Astrocyte (in vitro differentiated cells and primary cell): ENCODE data around the gene ITPKB. TPM values are rescaled to one million over a fixed set of nuclear protein-coding genes. Genes with fewer than 3 reads are reported as not detected.
A peak's percentile ranks its signal among the peaks of the same experiment; 100 is the strongest.

ENCODE experiments used
- DNase-seq: peaks from one replicate; pipeline ENCODE4 v3.0.0-alpha.2; 2010; ENCODE audit warnings: low read depth
- FAIRE-seq: peaks from 2 replicates; lab custom pipeline; 2011; peaks lifted over from hg19 to GRCh38; lab: Jason Lieb, UNC
- H2AFZ ChIP-seq: 2 replicates; pipeline ENCODE4 v1.6.0; 2012; ENCODE audit warnings: low read depth, low read length, inconsistent platforms
- H3K27ac ChIP-seq: 2 replicates; pipeline ENCODE4 v1.5.1; 2011; ENCODE audit warnings: low read depth, low read length, inconsistent platforms
- H3K27me3 ChIP-seq: 2 replicates; pipeline ENCODE4 v1.6.0; 2011; ENCODE audit warnings: low read length, inconsistent platforms; ENCODE audit not compliant: insufficient read depth
- H3K36me3 ChIP-seq: 2 replicates; pipeline ENCODE4 v1.5.1; 2011; ENCODE audit warnings: low read length, inconsistent platforms; ENCODE audit not compliant: insufficient read depth
- H3K4me1 ChIP-seq: 2 replicates; pipeline ENCODE4 v1.5.1; 2011; ENCODE audit warnings: low read length, inconsistent platforms; ENCODE audit not compliant: insufficient read depth
- H3K4me2 ChIP-seq: 2 replicates; pipeline ENCODE4 v1.6.0; 2012; ENCODE audit warnings: low read length, inconsistent platforms
- H3K4me3 ChIP-seq: 2 replicates; pipeline ENCODE4 v1.5.1; 2011; ENCODE audit warnings: low read depth, mild to moderate bottlenecking, low read length, inconsistent platforms; ENCODE audit not compliant: insufficient read depth
- H3K79me2 ChIP-seq: 2 replicates; pipeline ENCODE4 v1.6.0; 2012; ENCODE audit warnings: mild to moderate bottlenecking, low read length, inconsistent platforms; ENCODE audit not compliant: insufficient read depth
- H3K9ac ChIP-seq: 2 replicates; pipeline ENCODE4 v1.6.0; 2012; ENCODE audit warnings: mild to moderate bottlenecking, low read length, inconsistent platforms
- H3K9me3 ChIP-seq: 2 replicates; pipeline ENCODE4 v1.5.1; 2012; ENCODE audit warnings: low read depth, mild to moderate bottlenecking, low read length, inconsistent platforms; ENCODE audit not compliant: insufficient read depth
- H4K20me1 ChIP-seq: 2 replicates; pipeline ENCODE4 v1.6.0; 2012; ENCODE audit warnings: low read length, inconsistent platforms; ENCODE audit not compliant: insufficient read depth
- H3K27ac Mint-ChIP-seq: one replicate; pipeline ENCODE4 v1.8.0; 2021; ENCODE audit warnings: mild to moderate bottlenecking, mixed read lengths; ENCODE audit not compliant: unreplicated experiment
- H3K27me3 Mint-ChIP-seq: one replicate; pipeline ENCODE4 v1.8.0; 2021; ENCODE audit warnings: low read depth, mixed read lengths; ENCODE audit not compliant: unreplicated experiment
- H3K36me3 Mint-ChIP-seq: one replicate; pipeline ENCODE4 v1.8.0; 2021; ENCODE audit warnings: low read depth, mixed read lengths; ENCODE audit not compliant: unreplicated experiment
- H3K4me1 Mint-ChIP-seq: one replicate; pipeline ENCODE4 v1.8.0; 2021; ENCODE audit warnings: low read depth, mixed read lengths; ENCODE audit not compliant: unreplicated experiment
- H3K4me3 Mint-ChIP-seq: one replicate; pipeline ENCODE4 v1.8.0; 2021; ENCODE audit warnings: mild to moderate bottlenecking, moderate library complexity, mixed read lengths; ENCODE audit not compliant: unreplicated experiment
- H3K9me3 Mint-ChIP-seq: one replicate; pipeline ENCODE4 v1.8.0; 2021; ENCODE audit warnings: mild to moderate bottlenecking, mixed read lengths; ENCODE audit not compliant: unreplicated experiment
- EZH2 ChIP-seq: IDR thresholded peaks from 2 replicates; pipeline ENCODE4 v1.6.1; 2012; ENCODE audit warnings: mild to moderate bottlenecking, low read length, inconsistent platforms; ENCODE audit not compliant: insufficient read depth
- total RNA-seq: library from RNA; stranded (reverse); gene quantifications from 2 replicates; pipeline ENCODE4 v1.2.1, GENCODE V29; 2021
- TF ChIP-seq, protein P1 (sequence below): IDR thresholded peaks from 2 replicates; pipeline ENCODE4 v1.5.1; 2011; ENCODE audit warnings: low read depth, mild to moderate bottlenecking, inconsistent platforms, low read length, moderate library complexity; ENCODE audit not compliant: insufficient read depth

ITPKB gene
- total RNA-seq, 1 donor from 2014 or later, result 10.5 TPM

DNA sequence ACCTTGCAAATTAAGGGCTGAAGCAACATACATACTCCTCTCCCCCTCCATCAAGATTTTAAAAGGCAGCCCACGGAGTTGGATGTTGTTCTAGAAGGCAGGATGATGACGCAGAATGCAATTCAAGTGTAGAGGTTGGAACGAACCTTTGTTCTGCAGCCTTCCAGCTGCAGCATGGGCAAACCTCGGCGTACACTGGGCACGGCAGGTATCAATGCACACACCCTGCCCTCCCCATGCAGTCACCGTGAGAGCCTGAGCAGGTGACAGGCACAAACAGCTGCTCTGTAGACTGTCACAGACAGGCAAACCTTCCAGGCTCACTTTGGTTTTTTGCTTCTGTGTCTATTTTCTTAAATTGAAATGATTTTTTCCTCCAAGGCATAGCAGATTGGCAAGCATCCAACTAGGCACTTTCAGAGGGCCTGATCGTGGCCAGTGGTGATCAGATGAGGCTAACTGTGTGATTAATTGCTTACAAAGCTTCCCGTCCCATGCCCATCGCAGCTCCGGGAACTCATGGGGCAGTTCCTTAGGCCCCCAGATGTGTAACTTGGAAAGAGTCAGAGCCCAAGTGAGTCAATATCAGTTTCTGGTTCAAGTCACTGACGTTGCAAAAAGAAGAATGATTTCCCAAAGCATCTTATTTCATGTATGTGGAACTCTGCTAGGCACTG, 82.3 kb downstream of the ITPKB start:
- Histone ChIP-seq H3K27ac (peak overlapping the region; percentile 9), H4K20me1 (no peaks in the 10 kb centered on the region), H3K79me2 (no peaks in the 10 kb centered on the region), H3K9me3 (no peaks in the 10 kb centered on the region), H3K4me1 (peaks cover 49% of the 10 kb centered on the region), H2AFZ (peak overlapping the region; percentile 5), H3K4me3 (no peak overlapping the region), H3K9ac (peak overlapping the region; percentile 23), H3K27me3 (no peaks in the 10 kb centered on the region), H3K36me3 (no peaks in the 10 kb centered on the region), H3K4me2 (peak overlapping the region; percentile 57)
- DNase-seq (peak; percentile 90), FAIRE-seq (peak; percentile 73)
- Mint-ChIP-seq H3K36me3 (no peaks in the 10 kb centered on the region), H3K9me3 (no peaks in the 10 kb centered on the region), H3K4me3 (no peak overlapping the region), H3K27me3 (no peaks in the 10 kb centered on the region), H3K4me1 (peaks cover 50% of the 10 kb centered on the region), H3K27ac (peak overlapping the region; percentile 51)
- TF ChIP-seq EZH2, result no peak
- TF ChIP-seq, protein P1, sequence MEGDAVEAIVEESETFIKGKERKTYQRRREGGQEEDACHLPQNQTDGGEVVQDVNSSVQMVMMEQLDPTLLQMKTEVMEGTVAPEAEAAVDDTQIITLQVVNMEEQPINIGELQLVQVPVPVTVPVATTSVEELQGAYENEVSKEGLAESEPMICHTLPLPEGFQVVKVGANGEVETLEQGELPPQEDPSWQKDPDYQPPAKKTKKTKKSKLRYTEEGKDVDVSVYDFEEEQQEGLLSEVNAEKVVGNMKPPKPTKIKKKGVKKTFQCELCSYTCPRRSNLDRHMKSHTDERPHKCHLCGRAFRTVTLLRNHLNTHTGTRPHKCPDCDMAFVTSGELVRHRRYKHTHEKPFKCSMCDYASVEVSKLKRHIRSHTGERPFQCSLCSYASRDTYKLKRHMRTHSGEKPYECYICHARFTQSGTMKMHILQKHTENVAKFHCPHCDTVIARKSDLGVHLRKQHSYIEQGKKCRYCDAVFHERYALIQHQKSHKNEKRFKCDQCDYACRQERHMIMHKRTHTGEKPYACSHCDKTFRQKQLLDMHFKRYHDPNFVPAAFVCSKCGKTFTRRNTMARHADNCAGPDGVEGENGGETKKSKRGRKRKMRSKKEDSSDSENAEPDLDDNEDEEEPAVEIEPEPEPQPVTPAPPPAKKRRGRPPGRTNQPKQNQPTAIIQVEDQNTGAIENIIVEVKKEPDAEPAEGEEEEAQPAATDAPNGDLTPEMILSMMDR, result no peak

DNA sequence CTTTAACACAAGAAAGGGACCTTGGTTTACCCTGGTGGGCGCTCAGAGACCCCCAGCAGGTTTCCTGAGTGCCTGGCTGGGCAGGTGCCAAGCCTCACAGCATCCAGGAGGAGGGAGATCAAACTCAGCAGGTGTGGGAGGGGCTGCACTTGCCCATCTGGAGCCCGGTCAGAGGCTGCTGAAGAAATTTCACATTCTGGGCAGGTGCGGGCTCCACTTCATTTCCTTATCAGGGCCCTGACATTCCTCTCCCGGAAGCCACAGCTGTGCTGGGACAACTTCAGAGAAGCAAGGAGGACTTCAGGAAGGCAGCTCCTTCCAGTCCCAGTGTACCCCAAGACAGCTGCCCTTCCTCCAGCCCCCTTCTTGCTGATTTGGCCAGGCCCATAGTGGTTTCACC, 82.9 kb downstream of the ITPKB start:
- Mint-ChIP-seq H3K27ac (no peak overlapping the region), H3K4me1 (peaks cover 45% of the 10 kb centered on the region), H3K9me3 (no peaks in the 10 kb centered on the region), H3K36me3 (no peaks in the 10 kb centered on the region), H3K27me3 (peaks cover under 1% of the 10 kb centered on the region), H3K4me3 (no peak overlapping the region)
- no peaks in the 10 kb centered on the region for H3K36me3 ChIP-seq
- H2AFZ ChIP-seq, result peak overlapping the region; percentile 5
- H3K9ac ChIP-seq, result peak overlapping the region; percentile 23
- H3K4me2 ChIP-seq, result peak overlapping the region; percentile 57
- H3K4me3 ChIP-seq, result no peak overlapping the region
- H4K20me1 ChIP-seq, result no peaks in the 10 kb centered on the region
- H3K27ac ChIP-seq, result peak overlapping the region; percentile 9
- no peaks in the 10 kb centered on the region for H3K27me3 ChIP-seq
- no peaks in the 10 kb centered on the region for H3K79me2 ChIP-seq
- FAIRE-seq (no peak), DNase-seq (no peak)
- TF ChIP-seq EZH2, result no peak
- no peaks in the 10 kb centered on the region for H3K9me3 ChIP-seq
- H3K4me1 ChIP-seq, result peaks cover 44% of the 10 kb centered on the region

DNA sequence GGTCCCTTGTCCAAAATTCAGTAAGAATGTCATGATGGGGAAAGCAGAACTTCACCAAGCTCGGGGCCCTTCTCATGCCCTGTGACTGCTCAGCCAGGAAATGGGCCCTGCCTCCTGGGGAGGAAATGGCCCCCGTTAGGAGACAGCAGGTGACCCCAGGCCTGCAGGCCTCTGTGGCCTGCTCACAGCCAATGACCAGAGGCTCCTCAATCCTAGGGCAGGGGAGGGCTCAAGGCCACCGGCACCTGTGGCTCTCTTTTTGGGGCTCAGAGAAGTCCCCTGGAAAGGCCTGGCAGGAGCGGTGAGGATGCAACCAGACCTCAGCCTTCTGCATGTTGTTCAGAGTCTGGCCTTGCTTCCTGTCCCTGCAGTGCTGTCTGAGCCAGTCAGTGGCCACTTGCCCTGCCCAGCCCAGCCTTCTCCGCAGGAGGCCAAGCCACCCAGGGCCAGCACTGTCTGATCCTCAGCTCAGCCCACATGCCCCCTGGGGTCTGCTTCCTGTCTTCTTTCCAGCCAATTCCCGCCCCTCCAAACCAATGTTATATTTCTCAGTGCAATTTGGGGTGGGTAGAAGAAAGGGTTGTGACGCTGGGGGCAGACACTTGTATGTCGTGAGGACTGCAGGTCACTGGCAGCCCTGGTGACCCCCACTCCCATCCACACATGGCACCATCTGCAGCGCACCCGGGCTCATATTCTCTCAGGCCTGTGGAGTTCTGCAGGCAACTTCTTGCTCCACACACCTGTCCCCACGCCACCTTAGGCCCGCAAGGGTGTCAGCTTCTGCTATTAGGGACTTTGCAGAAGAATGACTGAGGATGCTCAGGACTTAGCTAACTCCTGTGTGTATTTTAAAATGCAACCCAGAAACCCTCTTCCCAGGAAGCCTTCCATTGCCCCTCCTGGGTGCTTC, 83.6 kb downstream of the ITPKB start:
- H4K20me1 ChIP-seq, result no peaks in the 10 kb centered on the region
- Mint-ChIP-seq H3K9me3 (no peaks in the 10 kb centered on the region), H3K27me3 (peaks cover 7% of the 10 kb centered on the region), H3K4me1 (peaks cover 45% of the 10 kb centered on the region), H3K36me3 (no peaks in the 10 kb centered on the region), H3K27ac (peak overlapping the region; percentile 90), H3K4me3 (no peak overlapping the region)
- H3K4me3 ChIP-seq, result no peak overlapping the region
- DNase-seq (no peak), FAIRE-seq (no peak)
- TF ChIP-seq EZH2, result no peak
- TF ChIP-seq, protein P1, result no peak
- no peaks in the 10 kb centered on the region for H3K79me2 ChIP-seq
- no peak overlapping the region for H3K27ac ChIP-seq
- peaks cover 44% of the 10 kb centered on the region for H3K4me1 ChIP-seq
- no peak overlapping the region for H3K9ac ChIP-seq
- H3K36me3 ChIP-seq, result no peaks in the 10 kb centered on the region
- H3K9me3 ChIP-seq, result no peaks in the 10 kb centered on the region
- H3K27me3 ChIP-seq, result no peaks in the 10 kb centered on the region
- no peak overlapping the region for H2AFZ ChIP-seq
- H3K4me2 ChIP-seq, result peak overlapping the region; percentile 49
